ENCODE measurements around the gene SH3BP5.
"Not testable (repeated sequence)": the region's sequence is repeated elsewhere in the genome, so short reads cannot be mapped to it uniquely, and the experiment has no call there.

Gene SH3BP5

DNA sequence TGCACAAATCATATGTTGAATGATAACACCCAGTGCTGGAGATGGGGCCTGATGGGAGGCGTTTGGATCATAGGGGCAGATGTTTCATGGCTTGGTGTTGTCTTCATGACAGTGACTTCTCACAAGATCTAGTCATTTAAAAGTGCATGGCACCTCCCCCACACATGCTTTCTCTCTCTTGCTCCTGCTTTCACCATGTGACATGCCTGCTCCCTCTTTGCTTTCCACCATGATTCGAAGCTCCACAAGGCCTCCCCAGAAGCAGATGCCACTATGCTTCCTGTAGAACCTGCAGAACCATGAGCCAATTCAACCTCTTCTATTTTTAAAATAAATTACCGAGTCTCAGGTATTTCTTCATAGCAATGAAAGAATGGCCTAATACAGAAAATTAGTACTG, 17.8 kb upstream of the SH3BP5 start:
- Histone ChIP-seq H2BK15ac (ENCODE audit: low read length) (no peak overlapping the region), H3K27ac (replicated peaks; ENCODE audit: low read length) (no peak overlapping the region), H3K79me1 (ENCODE audit: low read depth, low read length) (no peaks in the 10 kb centered on the region), H2BK5ac (ENCODE audit: low read length) (no peak overlapping the region), H3K23ac (ENCODE audit: low read depth, low read length, poor library complexity) (no peak overlapping the region), H3K27me3 (ENCODE audit: control insufficient read depth in 3 of 3, insufficient read depth in 3 of 3, low read depth in 1 of 3, low read length in 3 of 3) (no peaks in the 10 kb centered on the region), H3K9me3 (replicated peaks in 1 of 2; ENCODE audit: control insufficient read depth in 2 of 2, insufficient read depth in 1 of 2, low read depth in 1 of 2, low read length in 2 of 2) (peaks cover 0 to 3% of the 10 kb centered on the region in 2 donors), H3K4me2 (ENCODE audit: insufficient read depth, low read length, poor library complexity, severe bottlenecking) (no peak overlapping the region), H2AFZ (ENCODE audit: low read length) (no peak overlapping the region), H3K4me1 (ENCODE audit: control insufficient read depth in 2 of 2, insufficient read depth in 1 of 2, low read depth in 1 of 2, low read length in 2 of 2) (no peaks in the 10 kb centered on the region), H3K36me3 (replicated peaks in 1 of 2; ENCODE audit: control insufficient read depth in 2 of 2, insufficient read depth in 2 of 2, low read length in 2 of 2) (no peaks in the 10 kb centered on the region), H3K9ac (ENCODE audit: low read depth, low read length, poor library complexity) (no peak overlapping the region), H2BK120ac (ENCODE audit: low read depth, low read length) (no peak overlapping the region), H4K91ac (ENCODE audit: low read depth, low read length, poor library complexity) (no peak overlapping the region), H4K8ac (ENCODE audit: low read depth, low read length) (no peak overlapping the region), H3K14ac (ENCODE audit: low read length) (no peak overlapping the region), H3K4ac (ENCODE audit: low read length) (no peak overlapping the region), H3K4me3 (ENCODE audit: low read length in 2 of 2) (no peak overlapping the region), H3K18ac (ENCODE audit: low read length) (no peak overlapping the region), H2BK12ac (ENCODE audit: low read length) (no peak overlapping the region), H2AK5ac (ENCODE audit: low read depth, low read length) (no peak overlapping the region)
- no CpG with 5 or more reads among the region's 3 CpGs for WGBS, 2 donors (ENCODE audit: extremely low coverage in 2 of 2, insufficient read length in 2 of 2, insufficient replicate concordance in 1 of 2)
- no peak for DNase-seq (ENCODE audit: low spot score)

DNA sequence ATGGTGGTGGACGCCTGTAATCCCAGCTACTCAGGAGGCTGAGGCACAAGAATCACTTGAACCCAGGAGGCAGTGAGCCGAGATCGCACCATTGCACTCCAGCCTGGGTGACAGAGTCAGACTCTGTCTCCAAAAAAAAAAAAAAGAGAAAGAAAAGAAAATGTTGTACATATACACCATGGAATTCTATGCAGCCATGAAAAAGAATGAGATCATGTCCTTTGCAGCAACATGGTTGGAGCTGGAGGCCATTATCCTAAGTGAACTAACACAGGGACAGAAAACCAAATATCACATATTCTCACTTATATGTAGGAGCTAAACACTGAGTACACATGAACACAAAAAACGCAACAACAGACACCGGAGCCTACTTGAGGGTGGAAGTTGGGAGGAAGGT, 17.1 kb upstream of the SH3BP5 start:
- H3K79me1 ChIP-seq (ENCODE audit: low read depth, low read length); H3K18ac ChIP-seq (ENCODE audit: low read length); H3K4me2 ChIP-seq (ENCODE audit: insufficient read depth, low read length, poor library complexity, severe bottlenecking); H3K27me3 ChIP-seq (ENCODE audit: control insufficient read depth in 3 of 3, insufficient read depth in 3 of 3, low read depth in 1 of 3, low read length in 3 of 3); H2BK12ac ChIP-seq (ENCODE audit: low read length); H2BK5ac ChIP-seq (ENCODE audit: low read length); H2BK15ac ChIP-seq (ENCODE audit: low read length); H3K9ac ChIP-seq (ENCODE audit: low read depth, low read length, poor library complexity); H3K27ac ChIP-seq (replicated peaks; ENCODE audit: low read length); H3K36me3 ChIP-seq (replicated peaks in 1 of 2; ENCODE audit: control insufficient read depth in 2 of 2, insufficient read depth in 2 of 2, low read length in 2 of 2); H3K4me1 ChIP-seq (ENCODE audit: control insufficient read depth in 2 of 2, insufficient read depth in 1 of 2, low read depth in 1 of 2, low read length in 2 of 2); H3K23ac ChIP-seq (ENCODE audit: low read depth, low read length, poor library complexity); H2BK120ac ChIP-seq (ENCODE audit: low read depth, low read length); DNase-seq (ENCODE audit: low spot score); H2AFZ ChIP-seq (ENCODE audit: low read length); H2AK5ac ChIP-seq (ENCODE audit: low read depth, low read length); H3K14ac ChIP-seq (ENCODE audit: low read length); H3K4ac ChIP-seq (ENCODE audit: low read length); H3K9me3 ChIP-seq (replicated peaks in 1 of 2; ENCODE audit: control insufficient read depth in 2 of 2, insufficient read depth in 1 of 2, low read depth in 1 of 2, low read length in 2 of 2); H4K8ac ChIP-seq (ENCODE audit: low read depth, low read length); H4K91ac ChIP-seq (ENCODE audit: low read depth, low read length, poor library complexity); H3K4me3 ChIP-seq (ENCODE audit: low read length in 2 of 2): not testable (repeated sequence)
- no CpG with 5 or more reads among the region's 5 CpGs for WGBS, 2 donors (ENCODE audit: extremely low coverage in 2 of 2, insufficient read length in 2 of 2, insufficient replicate concordance in 1 of 2)

DNA sequence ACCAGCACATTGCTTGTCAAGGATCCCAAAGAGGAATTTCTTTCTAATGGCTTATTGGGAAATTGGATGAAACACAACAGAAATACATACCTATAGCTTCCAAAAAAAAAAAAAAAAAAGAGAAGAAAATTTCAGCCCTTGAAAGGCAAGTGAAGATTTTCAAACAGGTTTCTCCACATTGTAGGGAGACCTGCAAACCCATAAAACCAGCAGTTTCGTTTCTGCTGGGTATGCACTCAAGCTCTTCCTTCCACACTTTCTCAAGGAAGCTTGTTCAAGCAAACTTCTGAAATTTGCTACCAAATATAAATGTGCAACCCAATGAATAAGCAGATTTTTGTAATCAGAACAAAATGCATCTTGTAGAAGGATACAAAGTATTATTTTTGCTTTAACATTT, 15.9 kb upstream of the SH3BP5 start:
- H2BK12ac ChIP-seq (ENCODE audit: low read length), result no peak overlapping the region
- WGBS, 2 donors (ENCODE audit: extremely low coverage in 2 of 2, insufficient read length in 2 of 2, insufficient replicate concordance in 1 of 2), result no CpG with 5 or more reads among the region's 1 CpG
- no peak overlapping the region for H2BK120ac ChIP-seq (ENCODE audit: low read depth, low read length)
- no peaks in the 10 kb centered on the region for H3K4me1 ChIP-seq (ENCODE audit: control insufficient read depth in 2 of 2, insufficient read depth in 1 of 2, low read depth in 1 of 2, low read length in 2 of 2)
- no peak overlapping the region for H3K23ac ChIP-seq (ENCODE audit: low read depth, low read length, poor library complexity)
- H2AFZ ChIP-seq (ENCODE audit: low read length), result no peak overlapping the region
- H2BK15ac ChIP-seq (ENCODE audit: low read length), result no peak overlapping the region
- no peak overlapping the region for H3K18ac ChIP-seq (ENCODE audit: low read length)
- peaks cover 0 to 7% (median 0%) of the 10 kb centered on the region in 3 experiments for H3K27me3 ChIP-seq (ENCODE audit: control insufficient read depth in 3 of 3, insufficient read depth in 3 of 3, low read depth in 1 of 3, low read length in 3 of 3)
- no peaks in the 10 kb centered on the region for H3K79me1 ChIP-seq (ENCODE audit: low read depth, low read length)
- H3K27ac ChIP-seq (replicated peaks; ENCODE audit: low read length), result no peak overlapping the region
- no peak overlapping the region for H3K4me2 ChIP-seq (ENCODE audit: insufficient read depth, low read length, poor library complexity, severe bottlenecking)
- no peak overlapping the region for H3K4ac ChIP-seq (ENCODE audit: low read length)
- no peaks in the 10 kb centered on the region for H3K36me3 ChIP-seq (replicated peaks in 1 of 2; ENCODE audit: control insufficient read depth in 2 of 2, insufficient read depth in 2 of 2, low read length in 2 of 2)
- H3K14ac ChIP-seq (ENCODE audit: low read length), result no peak overlapping the region
- H3K4me3 ChIP-seq (ENCODE audit: low read length in 2 of 2), result no peak overlapping the region
- DNase-seq (ENCODE audit: low spot score), result no peak
- no peak overlapping the region for H2AK5ac ChIP-seq (ENCODE audit: low read depth, low read length)
- no peak overlapping the region for H3K9ac ChIP-seq (ENCODE audit: low read depth, low read length, poor library complexity)
- H4K8ac ChIP-seq (ENCODE audit: low read depth, low read length), result no peak overlapping the region
- no peak overlapping the region for H2BK5ac ChIP-seq (ENCODE audit: low read length)
- peaks cover 0 to 3% of the 10 kb centered on the region in 2 donors for H3K9me3 ChIP-seq (replicated peaks in 1 of 2; ENCODE audit: control insufficient read depth in 2 of 2, insufficient read depth in 1 of 2, low read depth in 1 of 2, low read length in 2 of 2)
- no peak overlapping the region for H4K91ac ChIP-seq (ENCODE audit: low read depth, low read length, poor library complexity)

DNA sequence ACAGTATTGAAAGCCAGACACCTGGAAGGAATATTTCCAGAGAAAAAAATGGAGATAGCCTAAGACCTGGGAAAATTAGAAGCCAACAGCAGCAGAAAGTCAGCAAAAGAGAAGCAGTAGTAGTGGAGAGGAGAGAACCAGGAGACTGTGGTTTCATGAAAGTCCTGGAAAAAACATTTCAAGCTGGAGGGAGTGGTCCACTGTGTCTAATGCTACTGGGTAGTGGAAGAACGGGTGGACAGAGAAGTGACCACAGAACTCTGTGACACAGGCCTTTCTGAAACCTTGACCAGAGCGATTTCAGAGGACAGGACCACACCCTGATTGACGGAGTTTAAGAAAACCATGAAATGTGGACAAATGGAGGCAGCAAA, 15.3 kb upstream of the SH3BP5 start:
- Histone ChIP-seq H2BK12ac (ENCODE audit: low read length) (no peak overlapping the region), H3K4ac (ENCODE audit: low read length) (no peak overlapping the region), H3K9me3 (replicated peaks in 1 of 2; ENCODE audit: control insufficient read depth in 2 of 2, insufficient read depth in 1 of 2, low read depth in 1 of 2, low read length in 2 of 2) (peaks cover 0 to 3% of the 10 kb centered on the region in 2 donors), H3K36me3 (replicated peaks in 1 of 2; ENCODE audit: control insufficient read depth in 2 of 2, insufficient read depth in 2 of 2, low read length in 2 of 2) (no peaks in the 10 kb centered on the region), H2AFZ (ENCODE audit: low read length) (no peak overlapping the region), H2AK5ac (ENCODE audit: low read depth, low read length) (no peak overlapping the region), H3K14ac (ENCODE audit: low read length) (no peak overlapping the region), H3K4me2 (ENCODE audit: insufficient read depth, low read length, poor library complexity, severe bottlenecking) (no peak overlapping the region), H3K18ac (ENCODE audit: low read length) (no peak overlapping the region), H2BK5ac (ENCODE audit: low read length) (no peak overlapping the region), H3K4me3 (ENCODE audit: low read length in 2 of 2) (no peak overlapping the region), H3K79me1 (ENCODE audit: low read depth, low read length) (no peaks in the 10 kb centered on the region), H3K9ac (ENCODE audit: low read depth, low read length, poor library complexity) (no peak overlapping the region), H3K27me3 (ENCODE audit: control insufficient read depth in 3 of 3, insufficient read depth in 3 of 3, low read depth in 1 of 3, low read length in 3 of 3) (peaks cover 0 to 12% (median 0%) of the 10 kb centered on the region in 3 experiments), H2BK15ac (ENCODE audit: low read length) (no peak overlapping the region), H3K27ac (replicated peaks; ENCODE audit: low read length) (no peak overlapping the region), H4K91ac (ENCODE audit: low read depth, low read length, poor library complexity) (no peak overlapping the region), H2BK120ac (ENCODE audit: low read depth, low read length) (no peak overlapping the region), H3K4me1 (ENCODE audit: control insufficient read depth in 2 of 2, insufficient read depth in 1 of 2, low read depth in 1 of 2, low read length in 2 of 2) (no peaks in the 10 kb centered on the region), H4K8ac (ENCODE audit: low read depth, low read length) (no peak overlapping the region), H3K23ac (ENCODE audit: low read depth, low read length, poor library complexity) (no peak overlapping the region)
- DNase-seq (ENCODE audit: low spot score), result no peak
- WGBS, 2 donors (ENCODE audit: extremely low coverage in 2 of 2, insufficient read length in 2 of 2, insufficient replicate concordance in 1 of 2), result no CpG with 5 or more reads among the region's 3 CpGs
